Mesothelial cell of epicardium (in vitro differentiated cells): ENCODE data around the gene FEZF2. TPM values are rescaled to one million over a fixed set of nuclear protein-coding genes. Genes with fewer than 3 reads are reported as not detected.

Source experiments
- DNase-seq, 2 experiments: peaks; one replicate each; pipeline ENCODE4 v3.0.0; 2021; ENCODE audit warnings: low spot score in 2 of 2; ENCODE audit not compliant: unreplicated experiment in 2 of 2
- H3K27ac Mint-ChIP-seq: 2 replicates; pipeline ENCODE4 v1.8.0; 2021; ENCODE audit warnings: mixed read lengths
- H3K27me3 Mint-ChIP-seq: 2 replicates; pipeline ENCODE4 v1.8.0; 2021; ENCODE audit warnings: low read depth, mixed read lengths
- H3K36me3 Mint-ChIP-seq: 2 replicates; pipeline ENCODE4 v1.8.0; 2021; ENCODE audit warnings: mixed read lengths
- H3K4me1 Mint-ChIP-seq: 2 replicates; pipeline ENCODE4 v1.8.0; 2021; ENCODE audit warnings: mixed read lengths
- H3K4me3 Mint-ChIP-seq: 2 replicates; pipeline ENCODE4 v1.8.0; 2021; ENCODE audit warnings: mild to moderate bottlenecking, moderate library complexity, mixed read lengths
- H3K9me3 Mint-ChIP-seq: 2 replicates; pipeline ENCODE4 v1.8.0; 2021; ENCODE audit warnings: mixed read lengths
- total RNA-seq: library from RNA; stranded (reverse); gene quantifications from 3 replicates; pipeline ENCODE4 v1.2.1, GENCODE V29; 2021
- TF ChIP-seq, protein P1 (sequence below): fragments of 200-600 bp; sonication (generic); IDR thresholded peaks from one replicate; pipeline ENCODE4 v1.5.0; 2021; ENCODE audit warnings: antibody characterized with exemption; ENCODE audit not compliant: unreplicated experiment

The FEZF2 gene
- total RNA-seq, 1 donor from 2014 or later, result not detected

GRCh38 chr3:62355703-62356102 is 17.6 kb downstream of the FEZF2 start:
- Mint-ChIP-seq H3K36me3 (no peaks in the 10 kb centered on the region), H3K4me1 (no peaks in the 10 kb centered on the region), H3K27ac (no peak overlapping the region), H3K27me3 (peaks cover 52% of the 10 kb centered on the region), H3K9me3 (no peaks in the 10 kb centered on the region), H3K4me3 (no peak overlapping the region)
- no peak for DNase-seq
- TF ChIP-seq, protein P1, sequence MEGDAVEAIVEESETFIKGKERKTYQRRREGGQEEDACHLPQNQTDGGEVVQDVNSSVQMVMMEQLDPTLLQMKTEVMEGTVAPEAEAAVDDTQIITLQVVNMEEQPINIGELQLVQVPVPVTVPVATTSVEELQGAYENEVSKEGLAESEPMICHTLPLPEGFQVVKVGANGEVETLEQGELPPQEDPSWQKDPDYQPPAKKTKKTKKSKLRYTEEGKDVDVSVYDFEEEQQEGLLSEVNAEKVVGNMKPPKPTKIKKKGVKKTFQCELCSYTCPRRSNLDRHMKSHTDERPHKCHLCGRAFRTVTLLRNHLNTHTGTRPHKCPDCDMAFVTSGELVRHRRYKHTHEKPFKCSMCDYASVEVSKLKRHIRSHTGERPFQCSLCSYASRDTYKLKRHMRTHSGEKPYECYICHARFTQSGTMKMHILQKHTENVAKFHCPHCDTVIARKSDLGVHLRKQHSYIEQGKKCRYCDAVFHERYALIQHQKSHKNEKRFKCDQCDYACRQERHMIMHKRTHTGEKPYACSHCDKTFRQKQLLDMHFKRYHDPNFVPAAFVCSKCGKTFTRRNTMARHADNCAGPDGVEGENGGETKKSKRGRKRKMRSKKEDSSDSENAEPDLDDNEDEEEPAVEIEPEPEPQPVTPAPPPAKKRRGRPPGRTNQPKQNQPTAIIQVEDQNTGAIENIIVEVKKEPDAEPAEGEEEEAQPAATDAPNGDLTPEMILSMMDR, result no peak

DNA sequence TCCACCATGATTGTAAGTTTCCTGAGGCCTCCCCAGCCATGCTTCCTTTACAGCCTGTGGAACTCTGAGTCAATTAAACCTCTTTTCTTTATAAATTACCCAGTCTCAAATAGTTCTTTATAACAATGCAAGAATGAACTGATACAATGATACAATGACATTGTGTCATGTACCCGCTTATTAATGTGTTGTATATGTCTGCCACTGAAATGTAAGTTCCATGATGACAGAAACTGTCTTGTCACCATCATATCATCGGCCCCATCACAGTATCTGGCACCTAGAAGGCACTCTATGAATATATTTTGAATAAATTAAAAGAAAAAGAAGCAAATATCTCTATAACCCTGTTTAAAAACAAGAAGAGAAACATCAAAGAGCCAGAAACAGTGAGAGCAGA is 29.6 kb downstream of the FEZF2 start:
- Mint-ChIP-seq H3K27ac (no peak overlapping the region), H3K27me3 (peaks cover 52% of the 10 kb centered on the region), H3K4me1 (no peaks in the 10 kb centered on the region), H3K36me3 (no peaks in the 10 kb centered on the region), H3K4me3 (no peak overlapping the region), H3K9me3 (no peaks in the 10 kb centered on the region)
- TF ChIP-seq, protein P1, result no peak
- DNase-seq, result no peak

GRCh38 chr3:62335196-62335595 is 38.2 kb downstream of the FEZF2 start:
- no peaks in the 10 kb centered on the region for H3K36me3 Mint-ChIP-seq
- peaks cover 9% of the 10 kb centered on the region for H3K27me3 Mint-ChIP-seq
- no peaks in the 10 kb centered on the region for H3K9me3 Mint-ChIP-seq
- TF ChIP-seq, protein P1, result no peak
- peaks cover 2% of the 10 kb centered on the region for H3K4me1 Mint-ChIP-seq
- H3K27ac Mint-ChIP-seq, result no peak overlapping the region
- no peak for DNase-seq
- H3K4me3 Mint-ChIP-seq, result no peak overlapping the region

DNA sequence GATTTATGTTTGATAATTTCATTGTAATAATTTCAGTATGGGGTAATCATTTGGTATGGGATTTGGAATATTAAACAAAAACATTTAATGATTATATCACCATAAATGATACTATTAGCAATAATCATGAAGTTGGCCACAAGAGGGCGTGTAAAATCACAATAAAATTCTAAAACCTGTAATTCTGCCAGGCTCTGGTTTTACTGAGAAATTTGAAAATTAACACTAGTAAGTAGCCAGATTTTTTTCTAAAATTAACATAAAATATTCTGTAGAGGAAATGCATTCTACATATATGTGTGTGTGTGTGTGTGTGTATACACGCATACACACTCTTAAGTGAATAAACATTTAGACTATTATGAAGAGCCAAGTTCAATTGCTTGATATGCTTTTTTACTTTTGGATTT is 40.5 kb downstream of the FEZF2 start:
- TF ChIP-seq, protein P1, result peak; percentile 82
- H3K27me3 Mint-ChIP-seq, result peaks cover 4% of the 10 kb centered on the region
- DNase-seq, result no peak
- no peak overlapping the region for H3K4me3 Mint-ChIP-seq
- H3K4me1 Mint-ChIP-seq, result peaks cover 2% of the 10 kb centered on the region
- H3K36me3 Mint-ChIP-seq, result no peaks in the 10 kb centered on the region
- no peak overlapping the region for H3K27ac Mint-ChIP-seq
- H3K9me3 Mint-ChIP-seq, result no peaks in the 10 kb centered on the region

DNA sequence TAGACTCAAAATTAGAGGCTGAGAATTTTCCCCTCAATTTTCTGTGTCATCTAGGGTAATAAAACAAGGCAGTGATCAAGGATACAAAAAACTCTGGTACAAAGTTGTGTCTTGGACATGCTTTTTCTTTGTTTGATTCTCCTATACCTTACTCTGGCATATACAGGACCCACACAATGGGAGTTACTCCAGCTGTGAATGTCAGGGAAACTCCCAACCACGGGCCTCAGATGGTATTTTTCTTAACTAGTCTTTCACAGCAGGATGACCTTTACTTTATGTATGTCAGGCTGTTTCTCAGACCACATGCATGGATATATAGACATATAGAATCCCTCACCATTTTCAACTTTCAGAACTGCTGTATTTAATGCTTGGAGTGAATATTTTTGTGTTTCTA is 41.3 kb downstream of the FEZF2 start:
- Mint-ChIP-seq H3K36me3 (no peaks in the 10 kb centered on the region), H3K27me3 (no peaks in the 10 kb centered on the region), H3K4me1 (peaks cover 2% of the 10 kb centered on the region), H3K27ac (no peak overlapping the region), H3K9me3 (no peaks in the 10 kb centered on the region), H3K4me3 (no peak overlapping the region)
- no peak for DNase-seq
- TF ChIP-seq, protein P1, result no peak

DNA sequence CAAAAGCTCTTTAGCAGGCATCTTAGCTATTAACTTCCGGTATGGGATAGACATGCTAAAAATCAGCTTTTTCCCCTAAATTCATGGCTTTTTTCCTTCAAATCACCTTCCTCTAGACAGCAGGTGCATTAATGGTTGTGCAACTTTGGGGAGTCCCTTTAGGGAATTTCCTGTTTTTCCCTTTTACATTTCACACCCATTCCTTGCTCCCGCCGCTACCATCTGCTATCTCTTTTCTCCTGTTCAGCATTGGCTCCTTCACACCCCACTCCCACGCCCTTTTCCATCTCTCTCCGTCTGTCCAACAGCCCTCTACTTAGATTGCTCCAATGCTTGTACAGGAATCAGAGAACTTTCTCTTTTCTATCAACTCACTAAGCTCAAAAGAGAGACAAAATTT is 43.4 kb downstream of the FEZF2 start:
- no peak overlapping the region for H3K4me3 Mint-ChIP-seq
- DNase-seq, result no peak
- no peak overlapping the region for H3K27ac Mint-ChIP-seq
- TF ChIP-seq, protein P1, result no peak
- no peaks in the 10 kb centered on the region for H3K27me3 Mint-ChIP-seq
- no peaks in the 10 kb centered on the region for H3K4me1 Mint-ChIP-seq
- H3K9me3 Mint-ChIP-seq, result no peaks in the 10 kb centered on the region
- H3K36me3 Mint-ChIP-seq, result no peaks in the 10 kb centered on the region
